Heart left ventricle (tissue), 16 donors: ENCODE measurements around the gene CLPTM1L. TPM values are rescaled to one million over a fixed set of nuclear protein-coding genes. Genes with fewer than 3 reads are reported as not detected.
A peak's percentile ranks its signal among the peaks of the same experiment; 100 is the strongest.
"Not testable (repeated sequence)": the region's sequence is repeated elsewhere in the genome, so short reads cannot be mapped to it uniquely, and the experiment has no call there.

Source experiments
- ATAC-seq, 4 donors: fragments of 200-7000 bp; cut with Tn5 transposase; one replicate each; pipeline ENCODE4 v1.9.1; 2020 to 2022; ENCODE audit warnings: moderate library complexity in 4 of 4, mild to moderate bottlenecking in 3 of 4, moderate number of reproducible peaks in 1 of 4
- DNase-seq, 5 donors: peaks; one replicate each; pipeline ENCODE4 v3.0.0-alpha.2; 2020
- H3K27ac ChIP-seq, 12 donors: fragments of 200-600 bp; sonication (generic) in 4 of 12; one replicate each; pipeline versions ENCODE4 v1.5.0 to v1.8.0; 2016 to 2022; ENCODE audit warnings: mild to moderate bottlenecking in 2 of 12
- H3K27me3 ChIP-seq, 9 donors: fragments of 200-600 bp; sonication (generic) in 2 of 9; one replicate each; pipeline versions ENCODE4 v1.5.1 to v1.8.0; 2016 to 2022; ENCODE audit warnings: mild to moderate bottlenecking in 3 of 9
- H3K36me3 ChIP-seq, 9 donors: fragments of 200-600 bp; sonication (generic) in 2 of 9; one replicate each; pipeline versions ENCODE4 v1.5.0 to v1.8.0; 2018 to 2022; ENCODE audit warnings: mild to moderate bottlenecking in 2 of 9
- H3K4me1 ChIP-seq, 12 donors: fragments of 200-600 bp; sonication (generic) in 4 of 12; one replicate each; pipeline versions ENCODE4 v1.5.0 to v1.8.0; 2016 to 2022; ENCODE audit warnings: mild to moderate bottlenecking in 3 of 12
- H3K4me3 ChIP-seq, 12 donors: fragments of 200-600 bp; sonication (generic) in 4 of 12; one replicate each; pipeline versions ENCODE4 v1.5.0 to v1.8.0; 2017 to 2022; ENCODE audit warnings: mild to moderate bottlenecking in 9 of 12, moderate library complexity in 4 of 12
- H3K9me3 ChIP-seq, 12 donors: fragments of 200-600 bp; sonication (generic) in 4 of 12; one replicate each; pipeline versions ENCODE4 v1.5.0 to v1.8.0; 2016 to 2022; ENCODE audit warnings: mild to moderate bottlenecking in 1 of 12
- CTCF ChIP-seq, 12 donors: fragments of 200-600 bp; sonication (generic) in 4 of 12; IDR thresholded peaks; one replicate each; pipeline versions ENCODE4 v1.5.0 to v1.8.0; 2018 to 2022; ENCODE audit warnings: antibody characterized with exemption in 12 of 12, mild to moderate bottlenecking in 5 of 12
- POLR2A ChIP-seq, 2 donors: fragments of 450-650 bp; IDR thresholded peaks; one replicate each; pipeline ENCODE4 v1.6.1; 2017; ENCODE audit warnings: antibody characterized with exemption in 2 of 2, mild to moderate bottlenecking in 2 of 2, moderate library complexity in 2 of 2
- WGBS, 4 donors: extraction: QIAGEN DNeasy Blood & Tissue Kit in 2 of 4; methylation state at CpG; one replicate each; pipeline versions ENCODE4 v1.1.5 to v1.1.7; 2013 to 2018; 5-methylcytosine and 5-hydroxymethylcytosine counted together
- intact Hi-C, 10 donors: fragments of 100-400 bp; cut with DNase I; formaldehyde crosslinking; loops; one replicate each; pipeline versions ENCODE4 v1.11.1 to v1.14.2; 2022
- polyA plus RNA-seq, 2 donors: library from polyadenylated mRNA; stranded (reverse); fragments of 200-250 nt; gene quantifications; one replicate each; pipeline ENCODE4 v1.2.3, GENCODE V29; 2013
- total RNA-seq, 9 donors: library from RNA; depleted of rRNA in 2 of 9; stranded (reverse); fragments of >200 nt in 2 of 9; fragmentation: NEBNext Ultra II Directional in 3 of 9; extraction: Animal tissue kit (Norgen Biotek cat#: 25700) in 3 of 9; gene quantifications; one replicate each; pipeline versions ENCODE4 v1.1.0 to v1.2.4, GENCODE V29; 2016 to 2023
- donor health status: ischemic (EF 13 %, LVEDD 7.1; RV severe dilation, severe dysfunction).
- donor health status: healthy with polysubstance abuse.
- donor health status: DM: no; HTN: yes; CAD: no.
- donor health status: DM: no; HTN: no; CAD: no.
- donor health status: ischemic (EF 25% LVEDD 6.9; RV normal size, moderate dysfunction).
- donor health status: ischemic (EF 25% LVEDD 5.7; RV mildly dilated, moderate dysfunction).
- donor health status: healthy.
- donor health status: DM: yes; HTN: yes; CAD: no.
- donor health status: ischemic (EF 35%, LVEDD 5.7; RV mildly dilated, moderate dysfunction).
- donor health status: nonischemic (EF 11% LVEDD 7.7; RV severe dilation, severe dysfunction).
- donor health status: DM: yes; HTN: yes; CAD: no.
- donor health status: PGD.
- donor health status: ischemic (EF 29% LVEDD 5.4; RV normal size, mild dysfunction).
- donor health status: nonischemic (EF 23%, LVEDD 6.1; RV moderate dilation, normal function).

Gene CLPTM1L
- total and polyA plus RNA-seq, 11 donors: 23.5 to 96.8 (median 39.4) TPM

GRCh38 chr5:1363160-1363559 lies 18.3 kb upstream of the CLPTM1L start:
- H3K27me3 ChIP-seq: peaks cover 0 to 76% (median 21%) of the 10 kb centered on the region in 9 donors
- 41 to 67% (median 48%) methylated on average over 2 to 6 of the region's 6 CpGs for WGBS, 4 donors

GRCh38 chr5:1362242-1363015 lies 17.5 kb upstream of the CLPTM1L start:
- Histone ChIP-seq H3K36me3 (no peaks in the 10 kb centered on the region), H3K4me1 (no peaks in the 10 kb centered on the region), H3K27ac (no peak overlapping the region), H3K9me3 (no peaks in the 10 kb centered on the region), H3K4me3 (no peak overlapping the region), H3K27me3 (peaks cover 0 to 76% (median 21%) of the 10 kb centered on the region in 9 donors)
- no peak for DNase-seq
- intact Hi-C loops: no loop called here
- 81 to 88% (median 83%) methylated on average over 29 of the region's 29 CpGs for WGBS, 4 donors
- ATAC-seq: no peak
- TF ChIP-seq CTCF (IDR thresholded peaks at IDR 0.05): no peak
- no peak for TF ChIP-seq POLR2A (IDR thresholded peaks at IDR 0.05)

More at GRCh38 chr5:1363160-1363559, 18.3 kb upstream of the CLPTM1L start:
- no peak overlapping the region for H3K4me3 ChIP-seq
- H3K27ac ChIP-seq: no peak overlapping the region
- H3K9me3 ChIP-seq: no peaks in the 10 kb centered on the region
- intact Hi-C loops: no loop called here
- DNase-seq: no peak
- H3K36me3 ChIP-seq: no peaks in the 10 kb centered on the region
- ATAC-seq: peak in 1 of 4 donors; percentile 37
- no peaks in the 10 kb centered on the region for H3K4me1 ChIP-seq
- TF ChIP-seq CTCF (IDR thresholded peaks at IDR 0.05): no peak
- TF ChIP-seq POLR2A (IDR thresholded peaks at IDR 0.05): no peak

GRCh38 chr5:1360861-1361260 lies 16.0 kb upstream of the CLPTM1L start:
- Histone ChIP-seq H3K27me3 (peaks cover 0 to 84% (median 21%) of the 10 kb centered on the region in 9 donors), H3K9me3 (no peaks in the 10 kb centered on the region), H3K4me3 (no peak overlapping the region), H3K27ac (no peak overlapping the region), H3K4me1 (no peaks in the 10 kb centered on the region), H3K36me3 (no peaks in the 10 kb centered on the region)
- DNase-seq: no peak
- TF ChIP-seq POLR2A (IDR thresholded peaks at IDR 0.05) (no peak), CTCF (IDR thresholded peaks at IDR 0.05) (no peak)
- WGBS, 4 donors: 57 to 67% (median 62%) methylated on average over 4 of the region's 4 CpGs
- ATAC-seq: no peak
- intact Hi-C loops: no loop called here

- DNase-seq, ATAC-seq, H3K27ac ChIP-seq, H3K36me3 ChIP-seq, intact Hi-C loops, H3K4me3 ChIP-seq, H3K9me3 ChIP-seq, H3K4me1 ChIP-seq: not testable (repeated sequence)
- peaks cover 0 to 84% (median 21%) of the 10 kb centered on the region in 9 donors for H3K27me3 ChIP-seq
- 78 to 83% (median 81%) methylated on average over 7 of the region's 7 CpGs for WGBS, 4 donors
Measured at GRCh38 chr5:1360367-1360766, 15.5 kb upstream of the CLPTM1L start.
